Panc1 (cell line): ENCODE results near the gene KANK2. TPM values are rescaled to one million over a fixed set of nuclear protein-coding genes. Genes with fewer than 3 reads are reported as not detected.
"Not testable (repeated sequence)": the region's sequence is repeated elsewhere in the genome, so short reads cannot be mapped to it uniquely, and the experiment has no call there.

Source experiments
- ATAC-seq: fragments of 200-7000 bp; cut with Tn5 transposase; 2 replicates; pipeline ENCODE4 v1.9.1; 2020; ENCODE audit warnings: mild to moderate bottlenecking, moderate library complexity
- BruUV-seq: library from RNA; stranded (reverse); fragments of 400-500 nt; replicated peaks from 2 replicates; lab custom pipeline; 2021; lab: Mats Ljungman, UMichigan
- CTCF ChIA-PET: fragments of 300-600 bp; sonication (Branson Sonifier 250); formaldehyde crosslinking; loops from one replicate; lab custom pipeline; 2022; ENCODE audit warnings: antibody characterized with exemption; lab: Charles Lee
- POLR2A ChIA-PET: fragments of 300-600 bp; sonication (Branson Sonifier 250); formaldehyde crosslinking; loops from one replicate; lab custom pipeline; 2022; ENCODE audit warnings: antibody characterized with exemption; lab: Charles Lee
- DNase-seq: peaks from one replicate; pipeline ENCODE4 v3.0.0-alpha.2; 2010; ENCODE audit warnings: low read depth, low spot score
- H3K27ac ChIP-seq: 2 replicates; pipeline ENCODE4 v1.5.1; 2011; ENCODE audit warnings: mild to moderate bottlenecking, low read length, inconsistent platforms
- H3K27me3 ChIP-seq: fragments of 200-500 bp; sonication (Bioruptor generic); 2 replicates; pipeline ENCODE4 v1.6.0; 2014; ENCODE audit warnings: low read length, inconsistent platforms; ENCODE audit not compliant: control insufficient read depth, insufficient read depth
- H3K36me3 ChIP-seq: fragments of 200-500 bp; sonication (Bioruptor generic); 2 replicates; pipeline ENCODE4 v1.5.1; 2014; ENCODE audit warnings: inconsistent platforms, mild to moderate bottlenecking, low read length, moderate library complexity; ENCODE audit not compliant: control insufficient read depth, insufficient read depth
- H3K4me1 ChIP-seq: 2 replicates; pipeline ENCODE4 v1.5.1; 2011; ENCODE audit warnings: inconsistent platforms, mild to moderate bottlenecking, low read length, moderate library complexity; ENCODE audit not compliant: control insufficient read depth, insufficient read depth
- H3K4me3 ChIP-seq, 2 experiments: 2 replicates each; pipeline ENCODE4 v1.5.1; 2011 to 2012; ENCODE audit warnings: low read depth in 2 of 2, low read length in 2 of 2, mild to moderate bottlenecking in 2 of 2, inconsistent platforms in 1 of 2, moderate library complexity in 1 of 2
- H3K9me3 ChIP-seq: fragments of 200-500 bp; sonication (Bioruptor generic); 2 replicates; pipeline ENCODE4 v1.5.1; 2014; ENCODE audit warnings: low read depth, mild to moderate bottlenecking, inconsistent platforms, low read length, moderate library complexity; ENCODE audit not compliant: control insufficient read depth, insufficient read depth
- CTCF ChIP-seq: fragments of 450-650 bp; IDR thresholded peaks from 2 replicates; pipeline ENCODE4 v1.5.1; 2017; ENCODE audit warnings: mild to moderate bottlenecking
- POLR2AphosphoS5 ChIP-seq: IDR thresholded peaks from 2 replicates; pipeline ENCODE4 v1.6.1; 2012; ENCODE audit warnings: mild to moderate bottlenecking, low read depth, low read length, moderate library complexity
- REST ChIP-seq, 2 experiments: IDR thresholded peaks; 2 replicates each; pipeline ENCODE4 v1.6.1; 2011 to 2012; ENCODE audit warnings: low read depth in 2 of 2, control low read depth in 1 of 2, low read length in 1 of 2, mild to moderate bottlenecking in 1 of 2, moderate library complexity in 1 of 2; ENCODE audit not compliant: insufficient read depth in 1 of 2
- SIN3A ChIP-seq: IDR thresholded peaks from 2 replicates; pipeline ENCODE4 v1.6.1; 2012; ENCODE audit warnings: low read depth, mild to moderate bottlenecking, low read length, moderate library complexity, borderline replicate concordance; ENCODE audit not compliant: insufficient read depth
- TCF7L2 ChIP-seq: IDR thresholded peaks from 2 replicates; pipeline ENCODE4 v1.6.1; 2011; ENCODE audit warnings: mild to moderate bottlenecking, low read depth, low read length, inconsistent platforms
- in situ Hi-C: cut with HindIII; loops from 2 replicates; pipeline ENCODE4 v1.10.0; 2016; ENCODE audit warnings: low sequenced_read_pairs, low pct_unique_long_range_greater_than_20kb
- intact Hi-C: fragments of 100-400 bp; cut with micrococcal nuclease; formaldehyde crosslinking; loops from one replicate; pipeline ENCODE4 v1.10.0; 2022; ENCODE audit not compliant: unreplicated experiment
- total RNA-seq: library from RNA; stranded (reverse); gene quantifications from one replicate; pipeline ENCODE4 v1.2.1, GENCODE V29; 2021; ENCODE audit not compliant: unreplicated experiment

KANK2 gene
- total RNA-seq, 1 experiment from 2014 or later = 121 TPM

- DNase-seq (no peak), ATAC-seq (no peak)
- TF ChIP-seq SIN3A = no peak
- TF ChIP-seq POLR2AphosphoS5 = no peak
- no peak for TF ChIP-seq CTCF
- no peak for TF ChIP-seq TCF7L2
- TF ChIP-seq REST (IDR thresholded peaks at IDR 0.05; ENCODE audit: insufficient read depth in 1 of 2, low read depth in 2 of 2, low read length in 1 of 2) = no peak
- ChIA-PET CTCF (no interaction called here), POLR2A (no interaction called here)
- Histone ChIP-seq H3K4me3 (no peak overlapping the region), H3K9me3 (no peaks in the 10 kb centered on the region), H3K27me3 (no peaks in the 10 kb centered on the region), H3K4me1 (no peaks in the 10 kb centered on the region; the same call in 1 of the 2 replicates), H3K36me3 (peaks cover 2% of the 10 kb centered on the region; the same call in 1 of the 2 replicates), H3K27ac (no peak overlapping the region)
- BruUV-seq = no TSS peak
- in situ Hi-C loops = no loop called here
- intact Hi-C loops = no loop called here
Measured at GRCh38 chr19:11180346-11180745, 17.0 kb downstream of the KANK2 start.

- H3K4me1 ChIP-seq = no peaks in the 10 kb centered on the region; the same call in 1 of the 2 replicates
- no peaks in the 10 kb centered on the region for H3K9me3 ChIP-seq
- H3K36me3 ChIP-seq = peaks cover 2% of the 10 kb centered on the region; the same call in 1 of the 2 replicates
- in situ Hi-C loops (no loop called here), intact Hi-C loops (no loop called here)
- no peaks in the 10 kb centered on the region for H3K27me3 ChIP-seq
- H3K27ac ChIP-seq = no peak overlapping the region
- POLR2A ChIA-PET = no interaction called here
- no peak overlapping the region for H3K4me3 ChIP-seq
- TF ChIP-seq SIN3A = no peak
- TF ChIP-seq REST (IDR thresholded peaks at IDR 0.05; ENCODE audit: insufficient read depth in 1 of 2, low read depth in 2 of 2, low read length in 1 of 2) = no peak
- ATAC-seq (no peak), DNase-seq (no peak)
- BruUV-seq = no TSS peak
- CTCF ChIA-PET = no interaction called here
Measured at GRCh38 chr19:11179716-11180297, 17.5 kb downstream of the KANK2 start.

GRCh38 chr19:11179145-11179465 lies 18.2 kb downstream of the KANK2 start:
- H3K4me1 ChIP-seq, H3K4me3 ChIP-seq, H3K9me3 ChIP-seq, CTCF ChIA-PET, H3K36me3 ChIP-seq, POLR2A ChIA-PET, BruUV-seq, in situ Hi-C loops, DNase-seq, ATAC-seq, H3K27ac ChIP-seq, H3K27me3 ChIP-seq, intact Hi-C loops: not testable (repeated sequence)
